HK-2 (cell line): Measurements from ENCODE around the gene ABHD16B.
"Not testable (repeated sequence)": the region's sequence is repeated elsewhere in the genome, so short reads cannot be mapped to it uniquely, and the experiment has no call there.

Experiments
- DNase-seq: peaks from one replicate; pipeline ENCODE4 v3.0.0-alpha.2; 2018; ENCODE audit not compliant: unreplicated experiment

ABHD16B gene

GRCh38 chr20:63834491-63834880 lies 26.8 kb upstream of the ABHD16B start:
- no peak for DNase-seq

- peak; percentile 99 for DNase-seq
Observed at GRCh38 chr20:63835021-63835858, 26.1 kb upstream of the ABHD16B start.

GRCh38 chr20:63836458-63837344 lies 24.6 kb upstream of the ABHD16B start:
- no peak for DNase-seq

- no peak for DNase-seq
Observed at GRCh38 chr20:63837479-63837878, 23.8 kb upstream of the ABHD16B start.

GRCh38 chr20:63839620-63840019 lies 21.7 kb upstream of the ABHD16B start:
- no peak for DNase-seq

- DNase-seq, result peak; percentile 47
Observed at GRCh38 chr20:63840405-63840828, 20.9 kb upstream of the ABHD16B start.

- no peak for DNase-seq
Observed at GRCh38 chr20:63842258-63842657, 19.0 kb upstream of the ABHD16B start.

- no peak for DNase-seq
Observed at GRCh38 chr20:63843222-63843621, 18.1 kb upstream of the ABHD16B start.

- DNase-seq, result no peak
Observed at GRCh38 chr20:63843778-63844177, 17.5 kb upstream of the ABHD16B start.

GRCh38 chr20:63844511-63844991 lies 16.7 kb upstream of the ABHD16B start:
- DNase-seq, result no peak

GRCh38 chr20:63846128-63846771 lies 15.0 kb upstream of the ABHD16B start:
- peak; percentile 53 for DNase-seq

- no peak for DNase-seq
Observed at GRCh38 chr20:63846888-63847236, 14.4 kb upstream of the ABHD16B start.

- no peak for DNase-seq
Observed at GRCh38 chr20:63847237-63848002, 13.9 kb upstream of the ABHD16B start.

- no peak for DNase-seq
Observed at GRCh38 chr20:63848003-63848911, 13.0 kb upstream of the ABHD16B start.

GRCh38 chr20:63850689-63851547 lies 10.4 kb upstream of the ABHD16B start:
- DNase-seq, result no peak

GRCh38 chr20:63851548-63851943 lies 9.8 kb upstream of the ABHD16B start:
- DNase-seq, result not testable (repeated sequence)

- not testable (repeated sequence) for DNase-seq
Observed at GRCh38 chr20:63853733-63854068, 7.6 kb upstream of the ABHD16B start.

GRCh38 chr20:63854069-63854765 lies 7.1 kb upstream of the ABHD16B start:
- DNase-seq, result peak; percentile 52
